Activated CD8-positive, alpha-beta memory T cell treated with anti-CD3 and anti-CD28 coated beads, Interleukin-2, amount 50 U/mL, for 4 hours (primary cell): ENCODE results near the gene HTR3E.
"Not testable (repeated sequence)": the region's sequence is repeated elsewhere in the genome, so short reads cannot be mapped to it uniquely, and the experiment has no call there.

Source experiments
- DNase-seq: peaks from one replicate; pipeline ENCODE4 v3.0.0-alpha.2; 2020

HTR3E gene, protein sequence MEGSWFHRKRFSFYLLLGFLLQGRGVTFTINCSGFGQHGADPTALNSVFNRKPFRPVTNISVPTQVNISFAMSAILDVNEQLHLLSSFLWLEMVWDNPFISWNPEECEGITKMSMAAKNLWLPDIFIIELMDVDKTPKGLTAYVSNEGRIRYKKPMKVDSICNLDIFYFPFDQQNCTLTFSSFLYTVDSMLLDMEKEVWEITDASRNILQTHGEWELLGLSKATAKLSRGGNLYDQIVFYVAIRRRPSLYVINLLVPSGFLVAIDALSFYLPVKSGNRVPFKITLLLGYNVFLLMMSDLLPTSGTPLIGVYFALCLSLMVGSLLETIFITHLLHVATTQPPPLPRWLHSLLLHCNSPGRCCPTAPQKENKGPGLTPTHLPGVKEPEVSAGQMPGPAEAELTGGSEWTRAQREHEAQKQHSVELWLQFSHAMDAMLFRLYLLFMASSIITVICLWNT

DNA sequence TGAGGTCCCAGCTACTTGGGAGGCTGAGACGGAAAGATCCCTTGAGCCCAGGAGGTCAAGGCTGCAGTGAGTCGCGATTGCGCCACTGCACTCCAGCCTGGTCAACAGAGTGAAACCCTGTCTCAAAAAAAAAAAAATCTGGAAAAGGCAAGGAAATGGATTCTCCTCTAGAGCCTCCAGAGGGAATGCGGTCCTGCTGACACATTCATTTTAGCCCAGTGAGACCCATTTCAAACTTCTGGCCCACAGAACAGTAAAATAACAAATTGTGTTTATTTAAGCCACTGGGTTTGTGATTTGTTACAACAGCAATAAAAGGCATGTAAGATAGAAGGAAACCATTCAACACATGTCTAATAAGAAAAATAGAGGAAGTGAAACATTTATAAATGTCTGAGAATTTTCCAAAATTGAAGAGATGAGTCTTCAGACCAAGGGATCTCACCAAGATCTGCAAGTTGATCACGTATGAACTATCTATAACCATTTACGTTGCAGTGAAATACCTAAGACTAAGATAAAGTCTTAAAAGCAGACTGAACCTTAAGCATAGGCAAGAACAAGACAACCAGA, at the start of gene HTR3E:
HTR3E (plus strand) TSS at position 254 of the 573 bp plus-strand sequence. CDS start 466 bp downstream, outside the sequence.
- DNase-seq = no peak

DNA sequence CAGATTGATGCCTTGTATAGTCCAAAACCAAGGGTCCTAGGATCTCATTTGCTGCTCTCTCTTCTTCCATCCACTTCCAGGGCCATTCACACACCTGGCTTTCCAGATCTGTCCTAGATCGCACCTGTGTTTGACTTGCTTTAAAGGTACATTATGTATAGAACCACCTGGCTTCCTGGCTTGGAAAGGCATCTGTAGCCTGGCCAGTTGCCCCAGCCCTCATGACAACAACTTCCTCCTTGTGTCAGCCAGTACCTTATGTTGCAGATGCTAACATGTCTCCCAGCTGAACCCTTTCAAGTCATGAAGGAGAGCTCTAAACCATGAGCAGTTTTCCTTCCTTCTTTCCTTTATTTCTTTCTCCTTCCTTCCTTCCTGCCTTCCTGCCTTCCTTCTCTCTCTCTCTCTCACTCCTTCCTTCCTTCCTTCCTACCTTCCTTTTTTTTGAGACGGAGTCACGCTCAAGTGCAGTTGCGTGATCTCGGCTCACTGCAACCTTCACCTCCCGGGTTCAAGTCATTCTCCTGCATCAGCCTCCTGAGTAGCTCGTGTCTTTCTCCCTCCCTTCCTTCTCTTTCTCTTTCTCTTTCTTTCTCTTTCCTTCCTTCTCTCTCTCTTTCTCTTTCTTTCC, 46.5 kb upstream of the HTR3E start:
- DNase-seq = no peak

DNA sequence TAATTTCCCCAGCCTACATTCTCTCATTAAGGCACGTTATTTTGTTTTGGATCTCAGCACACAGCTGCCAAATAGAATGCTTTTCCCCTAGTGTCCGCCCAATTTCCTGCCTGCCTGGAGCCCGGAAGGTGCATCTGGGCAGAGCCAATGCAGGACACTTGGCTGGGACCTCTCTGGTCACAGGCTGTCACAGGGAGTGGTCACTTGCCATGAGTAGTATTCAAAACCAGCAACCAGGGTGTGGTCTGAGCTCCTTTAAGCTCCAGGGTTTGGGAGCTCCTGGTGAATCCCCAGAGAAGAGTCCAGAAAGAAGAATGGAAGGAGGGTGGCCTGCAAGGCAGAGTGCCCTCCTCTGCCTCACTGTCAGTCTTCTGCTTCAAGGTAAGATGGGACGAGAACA, 44.1 kb upstream of the HTR3E start, which contains the start of gene HTR3C:
HTR3C (plus strand) TSS at position 281 of the 400 bp plus-strand sequence; CDS start at position 315, 34 bp downstream.
- DNase-seq = no peak

DNA sequence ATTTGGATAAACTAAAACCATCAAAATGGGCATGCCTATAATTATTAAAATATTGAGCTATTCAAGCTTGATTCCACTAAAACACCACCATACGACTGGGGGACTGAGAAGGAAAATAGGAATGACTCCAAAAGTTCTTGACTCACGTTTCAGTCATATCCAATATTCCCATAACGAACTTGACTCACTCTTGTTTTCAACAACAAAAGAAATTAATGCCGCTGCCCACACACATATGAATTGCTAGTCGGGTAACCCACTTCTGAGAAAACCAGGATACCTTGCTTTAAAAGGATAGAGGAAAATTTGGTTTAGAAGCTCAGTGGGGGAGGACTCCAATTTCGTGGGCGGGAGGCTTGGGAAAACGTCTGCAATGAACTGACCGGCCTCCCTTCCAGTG, 38.8 kb upstream of the HTR3E start:
- no peak for DNase-seq

DNA sequence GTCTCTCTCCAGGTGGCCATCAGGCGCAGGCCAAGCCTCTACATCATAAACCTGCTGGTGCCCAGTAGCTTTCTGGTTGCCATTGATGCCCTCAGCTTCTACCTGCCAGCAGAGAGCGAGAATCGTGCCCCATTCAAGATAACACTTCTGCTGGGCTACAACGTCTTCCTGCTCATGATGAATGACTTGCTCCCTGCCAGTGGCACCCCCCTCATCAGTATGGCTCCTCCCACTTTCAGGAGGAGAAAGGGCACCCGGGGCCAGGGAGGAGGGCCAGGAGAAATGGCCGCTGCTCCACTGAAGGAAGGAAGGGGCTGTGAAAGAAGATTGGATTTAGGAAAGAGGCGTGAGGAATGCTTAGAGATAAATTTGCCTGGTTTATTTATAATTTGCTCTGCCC, 37.4 kb upstream of the HTR3E start:
- no peak for DNase-seq

DNA sequence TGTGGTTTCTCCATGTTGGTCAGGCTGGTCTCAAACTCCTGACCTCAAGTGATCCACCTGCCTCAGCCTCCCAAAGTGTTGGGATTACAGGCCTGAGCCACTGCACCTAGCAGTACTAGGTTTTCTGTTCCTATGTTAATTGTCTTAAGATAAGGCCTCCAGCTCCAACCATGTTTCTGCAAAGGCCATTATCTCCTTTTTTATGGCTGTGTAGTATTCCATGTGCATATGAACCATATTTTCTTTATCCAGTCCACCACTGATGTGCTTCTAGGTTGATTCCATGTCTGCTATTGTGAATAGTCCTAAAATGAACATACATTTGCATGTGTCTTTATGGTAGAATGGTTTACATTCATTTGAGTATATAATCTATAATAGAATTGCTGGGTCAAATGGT, 34.2 kb upstream of the HTR3E start:
- DNase-seq = no peak

DNA sequence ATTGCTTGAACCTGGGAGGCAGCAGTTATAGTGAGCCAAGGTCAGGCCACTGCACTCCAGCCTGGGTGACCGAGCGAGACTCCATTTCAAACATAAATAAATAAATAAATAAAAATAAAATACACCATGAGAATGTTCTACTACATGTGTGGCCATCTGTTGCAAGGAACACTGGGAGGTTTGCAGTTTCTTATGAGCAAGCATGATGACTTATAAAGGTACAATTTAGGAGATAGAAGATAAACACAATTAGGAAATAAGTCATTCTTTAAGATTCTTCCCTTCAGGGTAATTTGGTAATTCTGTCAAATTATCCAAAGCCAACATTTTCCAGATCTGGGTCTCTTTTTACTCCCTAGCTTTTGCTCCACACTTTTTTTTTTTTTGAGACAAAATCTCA, 30.7 kb upstream of the HTR3E start:
- no peak for DNase-seq

DNA sequence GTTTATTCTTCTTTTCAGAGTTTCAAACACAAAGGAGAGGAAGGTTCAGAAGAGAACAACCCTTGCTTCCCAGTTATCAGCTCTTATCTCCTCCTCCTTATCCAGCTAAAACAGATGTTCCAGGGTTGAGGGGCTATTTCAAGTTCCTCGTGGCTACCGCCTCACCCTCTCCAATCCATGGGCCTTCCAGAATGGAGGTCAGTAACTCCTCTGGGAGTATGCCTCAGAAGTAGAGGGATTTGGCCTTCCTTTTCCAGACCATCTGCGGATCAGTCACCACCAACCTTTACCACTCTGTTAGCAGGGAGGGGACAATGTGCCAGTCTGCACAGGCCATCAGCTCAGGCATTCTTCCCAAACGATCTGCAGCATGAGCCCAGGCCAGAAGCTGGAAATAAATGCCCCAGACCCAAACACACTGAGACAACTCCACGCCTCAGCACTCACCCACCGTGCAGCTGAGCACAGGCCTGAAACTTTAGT, 29.2 kb upstream of the HTR3E start:
- no peak for DNase-seq

DNA sequence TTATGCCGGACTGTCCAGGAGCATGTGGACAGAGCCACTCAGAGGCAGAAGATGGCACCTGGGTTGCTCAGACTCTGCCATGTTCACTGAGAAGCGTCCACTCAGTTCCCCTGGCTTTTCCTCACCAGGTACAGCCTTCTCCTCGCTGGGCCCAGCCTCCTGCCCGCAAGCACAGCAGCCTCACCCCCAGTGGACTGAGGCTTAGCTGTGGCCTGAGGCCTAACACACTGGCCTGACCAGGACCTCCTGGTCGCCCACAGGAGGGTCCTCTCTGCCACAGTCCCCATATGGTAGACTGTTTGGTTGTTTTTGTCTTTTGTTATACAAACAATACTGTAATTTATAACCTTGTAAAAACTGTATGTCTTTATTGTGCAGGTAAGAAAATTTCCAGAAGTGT, 28.5 kb upstream of the HTR3E start:
- no peak for DNase-seq

DNA sequence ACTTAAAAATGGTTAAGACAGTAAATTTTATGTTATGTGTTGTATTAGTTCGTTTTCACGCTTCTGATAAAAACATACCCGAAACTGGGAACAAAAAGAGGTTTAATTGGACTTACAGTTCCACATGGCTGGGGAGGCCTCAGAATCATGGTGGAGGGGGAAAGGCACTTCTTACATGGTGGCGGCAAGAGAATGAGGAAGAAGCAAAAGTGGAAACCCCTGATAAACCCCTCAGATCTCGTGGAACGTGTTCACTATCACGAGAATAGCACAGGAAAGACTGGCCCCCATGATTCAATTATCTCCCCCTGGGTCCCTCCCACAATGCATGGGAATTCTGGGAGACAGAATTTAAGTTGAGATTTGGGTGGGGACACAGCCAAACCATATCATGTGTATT, 25.7 kb upstream of the HTR3E start:
- DNase-seq = not testable (repeated sequence)

DNA sequence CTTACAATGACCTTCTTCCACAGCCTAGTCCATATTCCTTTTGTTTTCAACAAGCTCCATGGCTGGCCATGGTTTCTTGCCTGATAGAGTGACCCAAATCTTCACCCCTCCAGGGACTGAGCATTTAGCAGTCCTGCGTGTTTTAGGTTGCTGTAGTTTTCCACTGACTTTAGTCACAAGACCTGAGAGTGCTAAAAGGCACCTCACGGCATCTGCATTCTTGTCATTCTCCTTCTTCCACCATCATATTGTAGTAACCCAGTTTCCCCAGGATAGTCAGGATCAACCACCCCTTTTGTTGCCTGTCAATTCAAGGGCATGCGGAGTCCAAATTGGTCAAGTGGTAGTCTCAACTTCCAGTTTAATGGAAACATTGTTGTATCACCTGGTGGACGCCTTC, 23.2 kb upstream of the HTR3E start:
- no peak for DNase-seq

DNA sequence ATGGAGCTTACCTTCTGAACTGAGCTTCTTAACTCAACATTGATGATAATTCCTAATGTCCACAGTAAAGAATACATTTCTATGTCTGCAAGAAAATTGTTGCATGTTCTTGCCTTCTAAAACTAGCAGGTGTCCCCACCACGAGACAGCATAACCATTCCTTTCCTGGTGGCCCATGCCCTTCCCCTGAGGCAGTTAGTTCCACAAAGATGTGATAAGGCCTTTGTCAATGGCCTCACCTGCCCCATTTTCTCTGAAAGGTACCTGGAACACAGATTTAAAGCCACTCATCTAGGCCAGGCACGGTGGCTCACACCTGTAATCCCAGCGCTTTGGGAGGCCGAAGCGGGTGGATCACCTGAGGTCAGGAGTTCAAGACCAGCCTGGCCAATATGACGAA, 21.0 kb upstream of the HTR3E start:
- no peak for DNase-seq

DNA sequence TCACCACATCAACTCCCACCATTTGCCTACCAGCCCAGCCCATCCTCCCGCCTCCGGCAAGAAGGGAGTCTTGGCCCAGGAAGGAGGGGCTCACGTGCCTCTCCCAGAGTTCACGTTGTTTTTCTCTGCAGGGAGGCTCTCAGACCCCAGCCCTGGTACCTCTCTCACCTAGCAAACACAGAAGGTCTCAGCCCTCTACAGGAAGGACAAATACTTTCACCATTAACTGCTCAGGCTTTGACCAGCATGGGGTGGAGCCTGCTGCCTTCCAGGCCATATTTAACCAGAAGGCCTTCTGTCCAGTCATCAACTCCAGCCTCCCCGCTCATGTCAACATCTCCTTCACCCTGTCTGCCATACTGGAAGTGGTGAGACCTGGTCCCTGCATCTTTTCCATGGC, 19.0 kb upstream of the HTR3E start:
- no peak for DNase-seq

DNA sequence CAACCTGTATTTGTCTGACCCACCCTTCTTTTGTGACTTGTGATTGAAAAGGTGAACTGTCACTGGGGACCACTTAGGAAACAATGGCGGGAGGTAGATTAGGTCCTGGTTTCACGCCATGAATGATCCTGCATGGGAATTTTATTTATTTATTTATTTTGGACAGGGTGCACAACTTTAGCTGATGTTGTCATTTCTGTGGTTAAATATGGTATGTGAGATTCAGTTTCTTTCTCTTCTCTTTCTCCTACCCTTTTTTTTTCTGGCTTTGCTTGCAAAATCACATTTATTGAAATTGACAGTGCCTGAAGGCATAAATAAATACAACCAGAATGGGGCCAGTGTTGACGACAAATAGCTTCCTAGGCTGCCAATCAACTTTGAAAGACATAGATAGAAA, 18.0 kb upstream of the HTR3E start:
- no peak for DNase-seq

DNA sequence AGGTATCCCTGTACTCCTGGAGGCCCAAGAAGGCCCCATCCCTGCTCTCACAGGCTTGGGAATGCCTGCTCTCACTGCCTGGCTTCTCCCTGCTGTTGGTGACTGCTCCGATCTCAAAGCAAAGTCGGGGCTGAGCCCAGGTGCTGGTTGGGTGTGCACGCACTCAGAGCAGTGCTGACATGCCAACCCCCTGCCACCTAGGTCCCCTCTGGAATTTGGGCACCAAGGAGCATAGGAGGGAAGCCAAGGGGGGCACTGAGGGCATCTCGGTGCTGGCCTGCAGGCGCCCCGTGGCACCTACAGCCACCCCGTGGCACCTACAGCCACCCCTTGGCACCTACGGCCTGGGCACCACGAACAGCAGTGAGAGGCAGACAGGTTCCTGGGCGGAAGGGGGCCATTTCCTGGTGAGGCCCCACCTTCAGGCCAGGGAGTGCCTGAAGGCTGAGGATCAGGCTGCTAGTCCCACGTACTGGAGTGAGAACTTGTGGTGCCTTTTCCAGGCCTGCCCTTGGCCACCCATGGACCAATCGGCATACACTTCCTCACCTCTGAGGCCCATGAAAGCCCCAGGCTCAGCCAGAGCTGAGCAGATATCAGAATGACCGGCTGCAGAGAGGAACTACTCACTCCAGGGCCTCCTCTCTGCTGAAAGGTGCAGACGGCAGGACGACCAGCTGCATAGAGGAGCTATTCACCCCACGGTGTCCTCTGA, 15.6 kb upstream of the HTR3E start:
- no peak for DNase-seq

DNA sequence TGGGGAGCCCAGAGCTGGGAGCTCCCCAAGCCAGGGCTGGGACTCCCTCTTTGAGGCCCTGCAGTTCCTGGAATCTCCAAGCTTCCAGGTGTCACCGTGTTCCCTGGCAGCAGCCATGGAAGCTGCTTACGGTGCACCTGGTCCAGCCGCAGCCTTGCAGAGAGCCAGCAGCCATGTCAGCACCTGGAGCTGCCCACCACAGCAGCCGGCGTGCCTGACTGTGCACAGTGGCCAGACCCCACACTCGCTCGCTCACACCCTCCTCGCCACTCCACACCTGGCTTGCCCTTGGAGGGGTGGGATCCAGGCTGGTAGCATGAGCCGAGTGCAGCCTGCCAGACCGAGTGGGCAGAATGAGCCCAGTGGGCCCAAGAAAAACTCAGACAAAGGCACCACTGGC, 14.8 kb upstream of the HTR3E start:
- no peak for DNase-seq

DNA sequence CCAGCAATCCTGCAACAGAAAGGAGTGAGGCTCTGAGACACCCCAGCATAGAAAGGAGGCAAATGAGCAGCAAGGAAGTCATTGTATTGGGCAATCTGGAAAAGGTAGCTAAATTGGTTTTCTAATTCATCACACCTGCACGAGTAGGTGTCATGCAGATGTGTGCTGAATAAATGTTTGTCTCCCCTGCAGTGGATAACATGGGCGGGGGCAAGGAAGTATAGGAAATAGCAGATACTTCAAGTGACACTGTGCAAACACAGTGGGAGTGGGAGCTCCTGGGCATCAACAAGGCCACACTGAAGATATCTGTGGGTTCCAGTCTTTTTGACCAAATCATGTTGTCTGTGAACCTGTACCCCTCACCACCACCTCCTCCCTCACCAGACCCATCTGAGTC, 14.4 kb upstream of the HTR3E start:
- no peak for DNase-seq

DNA sequence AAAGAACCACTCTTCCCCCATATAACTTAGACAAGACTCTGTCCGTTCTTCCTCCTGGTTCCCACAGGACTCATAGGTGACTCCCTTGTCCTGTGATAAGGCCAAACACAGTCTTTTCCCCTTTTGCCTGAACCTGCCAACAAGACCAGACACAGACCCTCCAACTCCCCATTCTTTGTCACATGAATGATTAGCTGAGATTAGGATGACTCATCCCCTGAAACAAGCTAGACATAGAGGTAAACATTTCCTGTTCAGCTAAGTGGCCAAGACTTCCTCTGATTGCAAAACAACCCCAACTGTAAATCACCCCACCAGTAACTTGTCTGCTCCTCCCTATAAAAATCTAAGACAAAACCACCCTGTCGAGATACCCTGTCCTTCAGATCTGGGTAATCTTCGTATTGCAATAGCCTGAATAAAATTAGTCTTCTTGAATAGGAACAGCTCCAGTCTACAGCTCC, 11.4 kb upstream of the HTR3E start:
- DNase-seq = no peak

DNA sequence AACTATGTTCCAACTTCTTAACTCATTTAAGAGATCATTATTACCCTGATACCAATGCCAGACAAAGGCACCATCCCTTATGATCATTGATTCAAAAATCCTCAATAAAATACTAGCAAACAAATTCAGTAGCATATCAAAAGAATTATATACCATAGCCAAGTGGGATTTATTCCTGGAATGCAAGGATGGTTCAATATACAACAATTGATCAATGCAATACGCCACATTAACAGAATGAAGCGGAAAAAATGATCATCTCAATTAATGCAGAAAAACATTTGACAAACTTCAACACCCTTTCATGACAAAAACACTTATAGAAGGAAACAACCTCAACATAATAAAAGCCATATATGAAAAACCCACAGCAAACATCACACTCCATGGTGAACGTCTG, 4.7 kb upstream of the HTR3E start:
- no peak for DNase-seq

DNA sequence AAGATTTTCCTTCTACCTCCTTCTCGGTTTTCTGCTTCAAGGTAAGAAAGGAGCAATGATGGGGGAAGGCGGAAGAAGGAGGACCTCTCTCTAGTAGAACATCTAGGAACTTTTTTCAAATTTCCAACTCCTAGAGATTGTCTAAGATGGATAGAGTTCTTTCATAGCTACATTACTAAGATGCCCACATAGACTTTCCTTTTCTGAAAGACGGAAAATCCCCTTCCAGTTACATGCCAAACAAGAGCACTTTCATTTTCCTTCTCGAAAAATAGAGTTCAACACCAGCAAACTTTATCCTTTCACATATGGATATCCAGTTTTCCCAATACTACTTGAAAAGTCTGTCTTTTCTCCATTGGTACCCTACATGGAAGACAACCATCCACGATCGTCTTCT, 692 bp downstream of the HTR3E start:
- DNase-seq = no peak

DNA sequence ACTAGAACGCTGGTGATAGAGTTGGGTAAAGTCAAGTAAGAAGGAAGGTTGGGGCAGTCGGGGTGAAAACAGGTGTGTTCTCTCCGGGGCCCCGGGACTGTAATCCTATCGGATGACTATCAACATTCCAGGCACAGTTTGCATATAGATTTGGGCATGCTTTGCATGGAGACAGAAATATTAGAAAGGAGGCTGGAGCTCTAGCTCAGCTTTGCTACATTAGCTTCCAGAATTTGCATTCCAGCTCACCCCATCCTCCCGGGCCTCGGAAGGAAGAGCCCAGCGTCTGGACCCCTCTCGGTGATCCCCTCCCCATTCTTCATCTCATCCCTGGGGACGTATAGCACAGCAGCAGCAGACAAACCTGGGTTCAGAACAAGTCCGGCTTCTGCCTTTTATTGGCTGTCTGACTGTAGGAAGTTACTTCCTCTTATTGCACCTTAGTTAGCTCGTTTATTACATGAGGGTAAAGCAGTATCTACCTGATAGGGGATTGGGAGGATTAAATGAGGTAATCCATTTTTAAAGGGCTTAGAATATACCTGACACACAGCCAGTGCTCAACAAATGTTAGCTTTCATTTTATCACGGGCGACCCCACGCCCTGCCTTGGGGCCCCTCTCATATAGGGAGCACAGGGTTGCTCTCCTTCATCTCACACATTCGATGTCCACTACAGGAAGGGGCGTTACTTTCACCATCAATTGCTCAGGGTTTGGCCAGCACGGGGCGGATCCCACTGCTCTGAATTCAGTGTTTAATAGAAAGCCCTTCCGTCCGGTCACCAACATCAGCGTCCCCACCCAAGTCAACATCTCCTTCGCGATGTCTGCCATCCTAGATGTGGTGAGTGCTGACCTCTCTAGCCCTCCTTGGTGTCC, 3.2 kb downstream of the HTR3E start:
- DNase-seq = no peak

DNA sequence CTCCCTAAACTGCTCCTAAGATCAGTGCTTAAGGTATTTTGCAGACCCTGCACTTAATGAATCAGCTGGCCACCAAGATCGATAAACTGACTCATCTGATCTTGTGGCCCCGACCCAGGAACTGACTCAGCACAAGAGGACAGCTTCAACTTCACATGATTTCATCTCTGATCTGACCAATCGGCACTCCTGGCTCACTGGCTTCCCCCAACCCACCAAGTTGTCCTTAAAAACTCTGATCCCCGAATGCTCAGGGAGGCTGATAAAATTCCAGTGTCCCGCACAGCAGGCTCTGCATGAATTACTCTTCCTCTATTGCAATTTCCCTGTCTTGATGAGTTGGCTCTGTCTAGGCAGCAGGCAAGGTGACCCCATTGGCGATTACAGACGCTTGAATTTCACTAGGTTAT, 13.5 kb downstream of the HTR3E start:
- DNase-seq = no peak
